ENCODE data around the gene PLB1. TPM values are rescaled to one million over a fixed set of nuclear protein-coding genes. Genes with fewer than 3 reads are reported as not detected.

The PLB1 gene
- total RNA-seq, 2 experiments from 2014 or later: 0.25 to 0.50 TPM

- ChIA-PET CTCF (no interaction called here), POLR2A (no interaction called here)
- intact Hi-C loops (cut with micrococcal nuclease): no loop called here
- no peak overlapping the region for H3K27ac Mint-ChIP-seq
- ATAC-seq (no peak), DNase-seq (no peak)
- H3K27me3 Mint-ChIP-seq: peaks cover 8% of the 10 kb centered on the region
- no peak overlapping the region for H3K4me3 Mint-ChIP-seq
- TF ChIP-seq CTCF (IDR thresholded peaks at IDR 0.05): no peak
- H3K36me3 Mint-ChIP-seq (ENCODE audit: low read depth): no peaks in the 10 kb centered on the region
- H3K4me1 Mint-ChIP-seq (ENCODE audit: low read depth): no peaks in the 10 kb centered on the region
- H3K9me3 Mint-ChIP-seq: no peaks in the 10 kb centered on the region
Observed at GRCh38 chr2:28530782-28531181, 34.9 kb downstream of the PLB1 start.

GRCh38 chr2:28532399-28532798, 36.5 kb downstream of the PLB1 start:
- TF ChIP-seq CTCF (IDR thresholded peaks at IDR 0.05): no peak
- POLR2A ChIA-PET: no interaction called here
- CTCF ChIA-PET: no interaction called here

DNA sequence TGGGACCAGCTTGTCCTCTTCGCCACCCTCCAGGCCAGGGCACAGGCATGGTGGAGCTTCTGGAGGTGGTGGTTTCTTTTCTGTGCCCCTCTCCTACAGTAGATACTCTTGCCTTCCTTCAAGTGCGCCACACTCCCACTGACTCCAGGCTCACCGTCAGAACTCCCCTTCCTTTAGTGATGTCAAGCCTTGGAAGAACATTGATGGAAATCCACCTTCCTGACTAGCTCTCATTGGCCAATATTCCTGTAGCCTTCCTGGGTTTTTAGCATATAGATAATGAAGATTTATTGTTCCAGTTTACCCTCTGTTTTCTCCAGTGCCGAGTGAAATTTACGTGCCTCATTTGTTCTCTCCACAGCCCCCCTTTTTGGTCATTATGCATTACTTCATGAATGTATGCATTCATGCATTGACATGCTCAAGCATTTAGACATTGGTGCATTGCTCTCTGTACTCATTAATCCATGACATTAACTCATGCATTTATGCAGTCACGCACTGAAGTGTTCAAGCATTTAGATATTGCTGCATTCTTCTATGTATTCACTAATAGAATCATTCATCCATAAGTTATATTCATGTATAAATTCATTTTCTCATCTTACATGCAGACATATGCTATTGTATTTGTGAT, 37.3 kb downstream of the PLB1 start:
- Mint-ChIP-seq H3K27ac (no peak overlapping the region), H3K36me3 (ENCODE audit: low read depth) (no peaks in the 10 kb centered on the region), H3K9me3 (no peaks in the 10 kb centered on the region), H3K4me3 (no peak overlapping the region), H3K27me3 (peaks cover 8% of the 10 kb centered on the region), H3K4me1 (ENCODE audit: low read depth) (no peaks in the 10 kb centered on the region)
- ChIA-PET CTCF (no interaction called here), POLR2A (no interaction called here)
- DNase-seq (no peak), ATAC-seq (no peak)
- TF ChIP-seq CTCF (IDR thresholded peaks at IDR 0.05): no peak
- intact Hi-C loops (cut with micrococcal nuclease): no loop called here

More at GRCh38 chr2:28532399-28532798, 36.5 kb downstream of the PLB1 start:
- Mint-ChIP-seq H3K9me3 (no peaks in the 10 kb centered on the region), H3K27ac (no peak overlapping the region), H3K27me3 (peaks cover 7% of the 10 kb centered on the region), H3K4me3 (no peak overlapping the region), H3K36me3 (ENCODE audit: low read depth) (no peaks in the 10 kb centered on the region), H3K4me1 (ENCODE audit: low read depth) (no peaks in the 10 kb centered on the region)
- DNase-seq (no peak), ATAC-seq (no peak)
- intact Hi-C loops (cut with micrococcal nuclease): no loop called here

DNA sequence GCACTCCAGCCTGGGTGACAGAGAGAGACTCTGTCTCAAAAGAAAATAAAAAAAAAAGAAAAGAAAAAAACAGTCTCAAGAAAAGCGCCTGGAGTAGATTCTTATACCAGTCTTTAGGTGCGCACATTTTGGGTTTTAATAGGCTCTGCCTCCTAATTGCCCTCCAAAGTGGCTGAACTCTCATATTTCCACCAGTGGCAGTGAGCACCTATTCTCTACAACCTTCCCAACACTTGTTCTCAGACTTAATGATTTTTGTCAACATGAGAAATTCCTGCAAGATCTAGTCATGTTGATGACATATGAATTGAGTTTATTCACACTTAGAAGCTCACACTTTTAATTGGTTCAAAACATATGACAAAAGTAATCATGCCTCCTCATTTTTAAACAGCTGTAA, 39.0 kb downstream of the PLB1 start:
- intact Hi-C loops (cut with micrococcal nuclease): no loop called here
- H3K27ac Mint-ChIP-seq: no peak overlapping the region

GRCh38 chr2:28538134-28538533, 42.3 kb downstream of the PLB1 start:
- Mint-ChIP-seq H3K9me3 (no peaks in the 10 kb centered on the region), H3K27me3 (peaks cover 4% of the 10 kb centered on the region), H3K4me1 (ENCODE audit: low read depth) (no peaks in the 10 kb centered on the region), H3K36me3 (ENCODE audit: low read depth) (no peaks in the 10 kb centered on the region), H3K27ac (no peak overlapping the region), H3K4me3 (no peak overlapping the region)
- ATAC-seq (no peak), DNase-seq (no peak)
- CTCF ChIA-PET: no interaction called here
- intact Hi-C loops (cut with micrococcal nuclease): no loop called here
- TF ChIP-seq CTCF (IDR thresholded peaks at IDR 0.05): no peak
- POLR2A ChIA-PET: no interaction called here

More for the DNA sequence above, 39.0 kb downstream of the PLB1 start:
- POLR2A ChIA-PET: no interaction called here
- TF ChIP-seq CTCF (IDR thresholded peaks at IDR 0.05): no peak
- no peak for DNase-seq
- CTCF ChIA-PET: no interaction called here
- no peak overlapping the region for H3K4me3 Mint-ChIP-seq
- H3K9me3 Mint-ChIP-seq: no peaks in the 10 kb centered on the region
- H3K27me3 Mint-ChIP-seq: peaks cover 8% of the 10 kb centered on the region
- H3K4me1 Mint-ChIP-seq (ENCODE audit: low read depth): no peaks in the 10 kb centered on the region
- no peak for ATAC-seq
- H3K36me3 Mint-ChIP-seq (ENCODE audit: low read depth): no peaks in the 10 kb centered on the region
